HL-60 (cell line): ENCODE results near the gene SSNA1.

ENCODE experiments used
- CTCF ChIP-seq: IDR thresholded peaks from one replicate; pipeline ENCODE4 v1.5.1; 2011; ENCODE audit warnings: low read length, control low read depth, inconsistent platforms; ENCODE audit not compliant: insufficient read depth
- POLR2AphosphoS5 ChIP-seq: IDR thresholded peaks from 2 replicates; pipeline ENCODE4 v1.6.1; 2012; ENCODE audit warnings: low read depth
- REST ChIP-seq: IDR thresholded peaks from 2 replicates; pipeline ENCODE4 v1.6.1; 2012; ENCODE audit warnings: low read depth; ENCODE audit not compliant: insufficient replicate concordance

- no peak for TF ChIP-seq CTCF
- no peak for TF ChIP-seq POLR2AphosphoS5
- TF ChIP-seq REST, result no peak
These were observed 29.1 kb upstream of the SSNA1 start for GRCh38 chr9:137159105-137160053.
